ENCODE data around the gene NPIPA7.
"Not testable (repeated sequence)": the region's sequence is repeated elsewhere in the genome, so short reads cannot be mapped to it uniquely, and the experiment has no call there.

Gene NPIPA7

DNA sequence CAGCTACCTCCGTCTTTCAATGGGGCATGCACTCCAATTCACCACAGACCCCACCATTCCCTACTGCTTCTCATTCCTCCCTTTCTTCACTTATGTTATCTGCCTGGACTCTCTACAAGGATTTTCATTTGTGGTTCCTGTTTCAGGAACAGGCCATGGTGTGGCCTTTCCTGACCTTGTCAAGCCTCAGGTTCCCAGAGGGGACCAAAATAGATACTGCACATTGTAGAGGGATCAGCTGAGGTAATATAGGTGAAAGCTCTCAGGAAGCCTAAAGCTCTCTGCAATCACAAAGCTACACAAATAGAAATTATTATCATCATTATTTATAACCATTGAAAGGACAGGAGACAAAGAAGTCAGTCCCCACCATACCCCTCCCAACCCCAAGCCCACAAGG is 41.6 kb downstream of the NPIPA7 start:
- DNase-seq: not testable (repeated sequence)

DNA sequence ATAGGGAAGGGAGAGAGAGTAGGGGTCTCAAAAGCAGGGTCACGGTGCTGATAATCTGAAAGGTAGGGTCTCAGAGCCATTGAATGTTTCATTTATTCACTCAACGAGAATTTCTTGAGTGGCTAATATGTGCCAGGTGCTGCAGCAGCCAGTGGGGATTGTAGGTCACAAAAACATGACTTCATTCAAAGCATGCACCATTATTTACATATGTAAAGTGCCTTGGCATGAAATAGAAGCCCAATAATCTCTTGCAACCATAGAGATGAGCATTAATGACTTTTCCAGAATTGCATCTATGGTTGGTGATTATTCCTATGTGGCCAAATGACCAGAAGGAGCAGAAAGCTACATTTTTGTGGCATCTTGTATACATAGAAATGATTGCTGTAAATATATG is 46.2 kb downstream of the NPIPA7 start:
- DNase-seq: not testable (repeated sequence)

DNA sequence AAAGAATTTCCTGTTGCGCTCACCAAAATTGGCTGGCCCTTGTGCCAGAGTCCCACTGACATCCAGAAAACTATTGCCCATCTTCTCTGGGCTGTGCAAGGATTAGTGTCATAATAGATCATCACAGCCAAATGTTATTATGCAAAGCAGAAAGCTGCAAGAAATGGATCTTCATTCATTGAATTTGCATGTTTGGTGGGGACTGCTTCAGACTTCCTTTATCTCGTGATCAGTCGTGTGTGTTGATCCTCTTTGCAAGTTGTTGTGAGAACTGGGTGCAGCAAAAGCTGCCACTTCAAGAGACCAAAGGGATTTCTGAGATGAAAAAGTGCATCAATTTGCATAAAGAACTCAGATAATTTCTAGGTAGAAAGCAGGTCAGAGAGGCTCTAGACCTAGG is 52.2 kb downstream of the NPIPA7 start:
- not testable (repeated sequence) for DNase-seq

DNA sequence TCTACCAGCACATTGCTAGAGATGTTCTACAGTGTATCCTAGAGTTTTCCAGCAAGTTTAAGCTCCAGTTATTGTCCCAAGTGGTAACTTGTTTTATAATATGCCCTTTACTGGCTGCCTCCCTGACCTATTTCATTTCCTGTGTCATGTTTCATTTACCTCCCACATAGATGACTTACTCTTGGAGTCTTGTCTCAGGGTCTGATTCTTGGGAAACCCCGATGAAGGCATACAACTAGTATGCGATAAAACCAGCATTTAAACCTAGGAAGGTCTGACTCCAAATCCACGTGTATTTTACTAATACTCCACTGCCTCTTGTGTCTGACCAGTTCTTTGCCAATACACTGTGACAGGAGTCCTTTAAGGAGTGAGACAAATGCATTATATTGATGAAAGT is 55.8 kb downstream of the NPIPA7 start:
- not testable (repeated sequence) for DNase-seq

DNA sequence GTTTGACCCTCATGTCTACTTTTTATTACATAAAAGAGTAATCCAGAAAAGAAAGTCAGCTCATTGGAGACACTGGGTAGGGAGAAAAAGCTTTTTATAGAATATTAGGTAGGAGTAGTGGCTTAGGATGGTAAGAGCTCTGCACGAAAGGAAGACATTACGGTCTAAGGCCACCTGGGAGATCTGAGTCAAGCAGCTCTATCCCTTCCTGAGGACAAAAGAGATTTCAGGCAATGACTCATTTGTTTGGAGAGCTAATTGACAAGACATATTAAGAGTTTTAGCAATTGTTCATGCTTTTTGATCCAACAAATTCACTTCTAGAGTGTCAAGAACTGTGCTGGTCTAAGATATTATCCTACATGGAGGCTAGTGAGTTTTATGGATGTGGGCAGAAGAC is 62.5 kb downstream of the NPIPA7 start:
- DNase-seq: not testable (repeated sequence)

Measured in stimulated activated CD8-positive, alpha-beta memory T cell treated with anti-CD3 and anti-CD28 coated beads, Interleukin-4, amount 100 ng/mL, for 48 hours (primary cell).